GM21515 (cell line): ENCODE data around the gene HYAL2.

Source experiments
- ATAC-seq: cut with Tn5 transposase; IDR thresholded peaks from one replicate; pipeline ENCODE4 v1.9.1; 2021; ENCODE audit not compliant: unreplicated experiment

Gene HYAL2

GRCh38 chr3:50350527-50351322 lies 28.2 kb upstream of the HYAL2 start, which contains the start of the genes CYB561D2 and NPRL2:
CYB561D2 (plus strand) TSS chr3:50350862; CDS start chr3:50351434, 572 bp downstream.
NPRL2 (minus strand) TSS chr3:50350775; CDS start chr3:50350652, 123 bp downstream.
- peak; percentile 77 for ATAC-seq

DNA sequence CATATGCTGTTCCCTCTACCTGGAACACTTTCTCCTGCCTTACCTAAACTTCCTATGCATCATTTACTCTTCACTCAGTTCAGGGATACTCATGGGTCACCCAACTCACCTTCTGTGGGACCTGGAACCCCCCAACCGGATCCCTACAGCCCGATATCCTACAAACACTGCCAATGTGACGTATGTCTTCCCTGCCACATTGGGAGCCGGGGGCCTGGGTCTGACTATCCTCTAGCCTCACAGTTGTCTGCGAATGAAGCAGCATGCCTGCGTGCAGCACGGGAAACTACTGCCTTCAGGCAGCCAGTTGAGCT lies 27.6 kb upstream of the HYAL2 start:
- ATAC-seq, result no peak

GRCh38 chr3:50347187-50347813 lies 24.8 kb upstream of the HYAL2 start:
- ATAC-seq, result no peak

DNA sequence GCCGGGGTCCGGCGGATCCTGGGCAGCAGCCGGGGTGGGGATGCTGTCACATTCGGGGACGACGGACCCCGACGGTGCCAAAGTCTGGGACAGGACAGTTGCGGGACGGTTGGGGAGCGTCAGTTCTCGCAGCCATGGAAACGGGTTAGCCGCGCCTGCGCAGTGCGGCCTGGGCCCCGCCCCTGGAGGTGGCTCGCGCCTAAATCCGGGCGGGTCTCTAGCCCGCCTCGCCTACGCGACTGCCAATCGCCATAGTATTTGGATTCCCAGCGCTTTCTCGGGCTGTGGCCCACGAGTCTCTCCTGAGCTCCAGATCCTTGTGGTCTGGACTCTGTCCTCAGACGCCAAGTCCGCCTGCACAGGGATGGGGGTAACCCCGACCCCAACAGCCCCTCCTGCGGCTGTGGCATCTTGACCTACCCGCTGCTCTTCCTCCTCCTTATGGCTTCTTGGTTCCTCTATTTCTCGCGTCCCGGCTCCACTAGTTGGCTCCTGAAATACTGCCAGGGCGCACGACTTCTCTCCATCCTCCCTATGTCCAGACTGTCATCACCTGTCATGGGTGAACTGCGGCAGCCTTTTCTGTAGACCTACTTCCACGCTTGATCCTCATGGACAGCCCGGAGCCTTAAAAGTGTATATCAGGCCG lies 23.2 kb upstream of the HYAL2 start, which contains the start of gene ZMYND10:
TSS of gene ZMYND10 (minus strand) at position 147 of the 649 bp plus-strand sequence. CDS start 153 bp downstream, outside the sequence.
- no peak for ATAC-seq

DNA sequence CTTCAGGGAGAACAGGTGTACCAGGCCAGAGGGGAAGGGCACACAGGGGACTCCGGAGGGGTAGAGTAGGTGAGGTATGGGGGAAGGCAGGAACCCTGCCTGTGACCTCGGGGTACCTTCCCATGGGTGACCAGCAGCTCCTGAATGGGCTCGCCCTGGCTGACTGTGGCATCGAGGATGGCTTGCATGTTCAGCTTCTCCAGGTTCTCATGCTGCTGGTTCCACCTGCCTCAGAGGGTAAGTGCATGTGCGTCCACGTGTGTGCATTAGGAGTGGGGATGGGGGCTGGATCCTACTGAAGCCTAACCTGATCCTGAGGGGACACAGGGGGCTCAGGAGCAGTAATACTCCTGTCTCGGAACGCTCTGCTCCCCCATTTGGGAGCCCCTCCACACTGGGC lies 22.5 kb upstream of the HYAL2 start:
- ATAC-seq, result no peak

GRCh38 chr3:50342813-50343633 lies 20.5 kb upstream of the HYAL2 start:
- no peak for ATAC-seq

DNA sequence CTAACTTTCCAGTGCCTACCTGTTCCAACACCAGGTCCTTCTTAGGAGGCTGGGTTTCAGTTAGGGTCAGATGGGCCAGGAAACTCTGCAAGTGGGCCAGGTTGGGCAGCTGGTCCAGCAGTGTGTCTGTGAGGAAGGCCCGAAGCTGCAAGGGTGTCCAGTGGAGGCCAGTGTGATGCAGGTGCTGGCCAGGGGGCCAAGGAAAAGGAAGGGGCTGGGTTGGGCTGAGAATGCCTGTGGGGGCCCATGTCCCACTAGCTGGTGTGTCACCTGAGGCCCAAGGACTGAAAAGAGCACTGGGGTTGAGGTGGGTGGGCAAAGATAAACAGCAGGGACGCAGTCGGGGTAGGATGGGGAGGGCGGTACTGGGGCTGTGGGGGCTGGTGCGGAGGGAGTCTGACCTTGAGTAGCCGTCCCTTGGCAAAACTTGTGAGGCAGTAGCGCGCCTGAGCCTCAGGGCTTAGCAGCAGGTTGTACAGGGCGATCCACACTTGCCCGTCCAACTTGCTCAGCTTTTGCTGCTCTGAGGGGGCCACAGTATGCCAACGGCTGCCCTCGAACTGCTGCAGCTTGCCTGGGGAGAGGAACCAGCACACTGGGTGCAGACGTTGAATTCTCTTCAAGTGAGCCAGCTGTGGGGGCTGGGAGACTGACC lies 19.6 kb upstream of the HYAL2 start:
- ATAC-seq, result no peak

GRCh38 chr3:50341537-50341936 lies 19.0 kb upstream of the HYAL2 start:
- no peak for ATAC-seq

DNA sequence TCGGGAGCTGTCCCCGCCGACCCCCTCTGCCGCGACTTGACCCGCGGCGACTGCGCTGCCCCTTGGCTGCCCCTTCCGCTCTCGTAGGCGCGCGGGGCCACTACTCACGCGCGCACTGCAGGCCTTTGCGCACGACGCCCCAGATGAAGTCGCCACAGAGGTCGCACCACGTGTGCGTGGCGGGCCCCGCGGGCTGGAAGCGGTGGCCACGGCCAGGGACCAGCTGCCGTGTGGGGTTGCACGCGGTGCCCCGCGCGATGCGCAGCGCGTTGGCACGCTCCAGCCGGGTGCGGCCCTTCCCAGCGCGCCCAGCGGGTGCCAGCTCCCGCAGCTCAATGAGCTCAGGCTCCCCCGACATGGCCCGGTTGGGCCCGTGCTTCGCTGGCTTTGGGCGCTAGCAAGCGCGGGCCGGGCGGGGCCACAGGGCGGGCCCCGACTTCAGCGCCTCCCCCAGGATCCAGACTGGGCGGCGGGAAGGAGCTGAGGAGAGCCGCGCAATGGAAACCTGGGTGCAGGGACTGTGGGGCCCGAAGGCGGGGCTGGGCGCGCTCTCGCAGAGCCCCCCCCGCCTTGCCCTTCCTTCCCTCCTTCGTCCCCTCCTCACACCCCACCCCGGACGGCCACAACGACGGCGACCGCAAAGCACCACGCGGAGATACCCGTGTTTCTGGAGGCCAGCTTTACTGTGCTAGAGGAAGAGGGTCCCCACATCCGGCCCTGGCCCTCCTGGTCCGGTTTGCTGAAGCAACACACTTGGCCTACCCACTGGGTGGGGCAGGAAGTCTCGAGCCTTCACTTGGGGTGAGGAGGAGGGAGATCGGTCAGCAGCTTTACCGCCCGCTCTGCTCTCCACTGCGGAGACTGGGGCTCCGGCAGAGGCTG lies 18.1 kb upstream of the HYAL2 start, which contains the start of gene RASSF1:
TSS of gene RASSF1 (minus strand) at position 389 of the 882 bp plus-strand sequence. CDS start at position 358, 31 bp downstream.
- no peak for ATAC-seq

DNA sequence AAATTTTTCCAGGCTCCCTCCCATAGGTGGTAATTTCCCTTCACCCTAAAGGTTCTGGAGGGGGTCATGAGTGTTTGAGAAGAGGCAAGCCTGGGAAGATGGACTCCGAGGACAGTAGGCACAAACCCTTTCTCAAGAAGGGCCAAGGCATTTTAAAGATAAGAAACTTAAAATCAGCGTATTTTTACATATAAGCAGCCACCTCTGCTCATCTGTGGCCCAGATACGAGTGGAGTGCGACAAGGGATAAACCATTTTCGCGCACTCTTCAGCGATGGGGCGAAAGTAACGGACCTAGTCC lies 17.6 kb upstream of the HYAL2 start:
- ATAC-seq, result no peak

DNA sequence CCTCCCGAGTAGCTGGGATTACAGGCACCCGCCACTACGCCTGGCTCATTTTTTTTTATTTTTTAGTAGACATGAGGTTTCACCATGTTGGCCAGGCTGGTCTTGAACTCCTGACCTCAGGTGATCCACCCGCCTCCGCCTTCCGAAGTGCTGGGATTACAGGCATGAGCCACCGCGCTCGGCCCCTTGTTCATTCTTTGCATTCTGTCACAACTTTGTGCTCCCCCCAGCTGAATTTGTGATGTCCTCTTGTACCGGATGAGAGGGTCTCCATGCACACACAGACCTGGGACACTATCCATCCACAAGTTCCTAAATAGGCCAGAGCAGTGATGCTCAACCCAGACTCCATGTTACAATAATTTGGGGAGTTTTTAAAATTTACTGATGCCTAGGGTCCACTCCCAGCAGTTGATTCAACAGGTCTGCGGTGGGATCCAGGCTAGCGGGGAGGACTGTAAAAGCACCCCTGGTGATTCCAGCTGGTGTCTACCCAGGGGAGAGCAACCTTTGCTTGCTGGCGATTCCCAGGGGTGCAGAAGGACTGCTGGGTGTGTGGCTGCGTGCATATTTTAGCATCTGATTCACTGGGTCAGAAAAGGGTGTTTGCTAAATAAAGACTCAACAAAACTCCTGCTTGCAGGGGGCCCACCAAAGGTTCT lies 17.1 kb upstream of the HYAL2 start:
- ATAC-seq, result no peak

DNA sequence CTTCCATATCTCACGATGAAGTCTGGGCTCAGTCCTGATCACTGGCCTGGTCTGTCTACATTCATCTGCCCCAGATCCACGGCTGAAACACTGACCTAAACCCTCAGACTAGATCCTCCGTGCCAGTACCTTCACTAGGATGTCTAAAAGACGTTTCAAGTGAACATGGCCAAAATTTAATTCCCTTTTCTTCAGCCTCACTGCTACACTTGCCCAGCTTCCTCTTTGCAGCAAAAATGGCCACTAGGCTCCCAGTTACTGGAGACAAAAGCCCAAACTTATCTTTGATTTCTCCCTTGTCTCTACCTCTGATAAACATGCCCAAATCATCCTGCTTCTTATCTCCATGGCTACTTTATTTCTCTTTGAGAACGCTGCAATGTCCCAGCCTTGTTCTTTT lies 16.4 kb upstream of the HYAL2 start:
- no peak for ATAC-seq

DNA sequence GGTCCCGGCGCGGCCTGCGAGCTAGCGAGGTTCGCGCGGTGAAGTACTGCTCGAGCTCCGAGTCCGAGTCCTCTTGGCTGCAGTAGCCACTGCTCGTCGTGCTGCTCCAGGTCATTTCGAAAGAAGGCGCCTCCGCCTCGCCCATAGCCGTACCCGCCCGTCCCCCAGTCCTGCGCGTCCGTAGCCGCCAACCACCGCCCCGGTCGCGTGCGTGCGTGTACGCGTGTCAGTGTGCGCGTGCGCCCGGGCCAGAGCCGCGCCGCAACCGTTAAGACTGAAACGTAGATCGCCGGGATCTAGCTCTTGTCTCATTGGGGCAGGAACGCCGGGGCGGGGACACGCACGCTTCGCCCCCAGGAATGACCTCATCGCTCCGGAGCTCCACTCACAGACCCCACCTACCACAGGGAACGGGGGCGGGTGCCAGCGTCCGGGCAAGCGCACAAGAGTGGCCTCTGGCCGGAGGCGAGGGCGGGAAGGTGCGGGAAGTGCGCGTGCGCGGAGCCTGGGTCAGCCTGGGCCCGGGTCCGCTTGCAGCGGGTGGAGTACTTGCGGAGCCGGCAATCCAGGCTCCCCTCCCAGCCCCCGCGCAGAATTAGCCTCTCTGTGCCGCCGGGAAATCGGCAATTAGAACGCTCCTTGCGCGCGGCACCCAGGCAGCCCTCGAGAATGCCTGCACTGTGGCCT lies 14.8 kb upstream of the HYAL2 start:
- peak; percentile 76 for ATAC-seq

DNA sequence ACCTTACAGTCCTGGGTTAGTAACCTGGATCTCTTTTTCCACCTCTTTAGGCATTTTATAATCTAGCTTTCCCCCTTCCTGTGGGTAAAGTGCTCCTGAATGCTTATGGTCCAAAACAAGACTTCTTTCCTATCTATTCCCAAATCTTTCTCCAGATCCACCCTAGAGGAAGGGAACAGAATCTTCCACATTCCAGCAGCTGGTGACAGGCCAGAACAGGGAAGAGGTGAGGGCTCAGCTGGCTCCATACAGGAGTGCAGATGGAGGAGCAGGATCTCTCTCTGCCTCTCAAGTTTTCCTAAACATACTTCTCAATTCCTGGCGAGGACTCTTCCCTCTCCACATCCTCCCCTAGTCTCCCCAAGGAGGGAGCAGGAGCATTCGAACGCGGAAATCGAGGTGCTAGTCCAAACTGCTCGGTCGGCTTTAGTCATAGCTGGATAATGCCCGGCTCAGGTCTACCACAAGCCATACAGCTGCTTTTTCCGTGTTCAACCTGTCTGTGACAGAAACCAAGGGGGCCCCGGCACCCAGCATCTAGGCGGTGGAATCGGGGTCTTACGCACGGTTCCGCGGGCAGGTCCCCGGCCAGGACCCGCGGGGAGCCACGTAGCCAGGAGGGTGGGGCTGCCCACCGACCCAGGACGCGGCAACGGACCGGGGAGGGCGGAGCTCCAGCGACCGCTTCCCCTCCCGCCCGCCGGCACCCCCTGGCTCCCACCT lies 14.1 kb upstream of the HYAL2 start:
- peak; percentile 30 for ATAC-seq

- no peak for ATAC-seq
Measured at GRCh38 chr3:50334339-50335075, 12.0 kb upstream of the HYAL2 start.

DNA sequence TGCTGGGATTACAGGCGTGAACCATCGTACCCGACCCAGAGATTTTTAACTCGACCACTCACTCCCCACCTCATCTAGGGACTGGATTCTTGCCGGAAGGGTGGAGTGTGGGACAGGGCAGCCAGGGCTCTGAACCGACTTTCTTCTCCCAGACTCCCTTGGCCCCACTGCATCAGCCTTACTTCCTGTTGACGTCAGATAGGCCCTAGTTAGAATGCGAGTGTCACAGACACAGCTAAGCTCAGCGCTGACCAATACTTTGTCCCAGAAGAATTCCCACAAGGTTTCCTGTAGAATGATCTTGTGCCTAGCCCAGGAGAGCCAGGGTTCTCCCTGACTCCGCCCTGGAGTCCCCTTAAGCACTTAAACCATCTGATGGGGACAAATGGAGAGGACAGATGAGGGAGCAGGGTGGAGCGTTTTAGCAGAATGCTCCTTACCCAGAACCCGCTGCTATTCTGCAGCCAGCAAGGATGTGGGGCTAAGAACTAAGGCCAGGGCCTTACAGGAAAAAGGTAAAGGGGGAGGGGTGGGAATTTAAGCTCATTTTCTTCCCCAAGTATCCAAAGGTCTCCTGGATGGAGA lies 11.3 kb upstream of the HYAL2 start:
- no peak for ATAC-seq

DNA sequence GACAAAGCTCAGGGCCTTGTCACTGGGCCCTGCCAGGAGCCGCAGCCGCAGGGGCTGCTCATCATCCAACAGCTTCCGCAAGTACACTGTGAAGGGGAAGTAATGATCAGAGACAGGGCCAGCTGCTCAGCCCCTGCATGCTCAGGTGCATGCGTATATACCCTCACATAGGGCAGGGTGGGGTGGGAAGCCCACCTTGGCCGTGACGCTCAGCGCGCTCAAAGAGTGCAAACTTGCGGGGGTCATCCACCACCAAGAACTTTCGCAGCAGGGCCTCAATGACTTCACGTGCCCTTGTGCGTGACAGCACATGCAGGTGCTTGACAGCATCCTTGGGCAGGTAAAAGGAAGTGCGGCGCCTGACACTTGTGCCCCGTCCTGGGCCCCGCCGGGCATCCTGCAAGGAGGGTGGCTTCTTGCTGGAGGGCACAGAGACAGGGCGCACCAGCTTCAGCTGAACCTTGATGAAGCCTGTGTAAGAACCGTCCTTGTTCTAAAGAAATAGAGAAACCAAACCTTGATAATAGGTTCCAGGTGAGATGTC lies 8.9 kb upstream of the HYAL2 start:
- ATAC-seq, result no peak
